ENCODE measurements around the gene RFX3. TPM values are rescaled to one million over a fixed set of nuclear protein-coding genes. Genes with fewer than 3 reads are reported as not detected.

Gene RFX3
- total RNA-seq, 1 donor from 2014 or later: 2.8 TPM

DNA sequence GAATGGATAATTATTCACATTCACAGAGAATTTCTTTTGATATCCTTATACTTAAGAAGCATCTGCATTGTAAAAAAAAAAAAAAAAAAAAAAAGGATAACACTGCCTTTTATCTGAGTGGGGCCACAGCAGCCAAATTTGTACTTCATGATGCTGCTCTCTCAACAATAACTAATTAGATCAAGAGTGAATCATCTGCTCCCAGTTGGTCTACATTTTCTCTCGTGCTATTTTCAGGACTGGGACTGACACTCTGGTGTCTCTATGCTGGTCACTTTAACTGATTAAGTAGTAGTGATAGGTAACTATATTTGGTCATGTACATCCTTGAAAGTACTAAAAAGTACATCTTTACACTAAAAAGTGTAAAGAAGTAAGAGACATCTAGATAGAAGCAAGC, 90.1 kb downstream of the RFX3 start:
- DNase-seq (ENCODE audit: low read depth, low spot score): no peak

GRCh38 chr9:3434594-3434993, 91.2 kb downstream of the RFX3 start:
- no peak for DNase-seq (ENCODE audit: low read depth, low spot score)

GRCh38 chr9:3433754-3434153, 92.0 kb downstream of the RFX3 start:
- DNase-seq (ENCODE audit: low read depth, low spot score): no peak

DNA sequence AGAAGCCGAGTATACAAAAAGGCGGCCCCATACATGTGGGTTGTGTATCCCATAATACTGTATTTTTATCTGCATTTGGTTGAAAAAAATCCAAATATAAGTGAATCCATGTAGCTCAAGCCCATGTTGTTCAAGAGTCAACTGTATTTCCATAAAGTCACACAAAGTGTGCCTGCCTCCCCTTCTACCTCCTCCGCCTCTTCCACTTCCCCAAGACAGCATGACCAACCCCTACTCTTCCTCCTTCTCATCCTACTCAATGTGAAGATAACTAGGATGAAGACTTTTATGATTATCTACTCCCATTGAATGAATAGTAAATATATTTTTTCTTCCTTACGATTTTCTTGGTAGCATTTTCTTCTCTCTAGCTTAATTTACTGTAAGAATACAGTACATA, 92.7 kb downstream of the RFX3 start:
- DNase-seq (ENCODE audit: low read depth, low spot score): no peak

DNA sequence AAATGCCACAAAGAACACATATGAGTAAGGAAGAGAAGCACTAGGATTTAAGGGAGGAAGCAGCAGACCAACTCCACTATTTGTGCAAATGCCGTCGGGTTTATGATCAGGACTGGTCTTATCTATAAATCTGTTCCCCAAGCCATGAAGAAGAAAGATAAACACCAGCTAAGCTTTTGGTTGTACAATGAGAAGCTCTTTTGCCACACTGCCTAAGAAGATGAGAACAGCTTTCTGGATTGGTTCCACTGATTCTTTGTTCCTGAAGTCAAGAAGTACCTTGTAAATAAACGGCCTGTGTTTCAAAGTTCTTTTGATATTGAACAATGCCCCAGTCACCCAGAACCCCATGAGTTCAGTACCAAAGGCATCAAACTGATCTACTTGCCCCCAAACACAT, 93.9 kb downstream of the RFX3 start:
- no peak for DNase-seq (ENCODE audit: low read depth, low spot score)

DNA sequence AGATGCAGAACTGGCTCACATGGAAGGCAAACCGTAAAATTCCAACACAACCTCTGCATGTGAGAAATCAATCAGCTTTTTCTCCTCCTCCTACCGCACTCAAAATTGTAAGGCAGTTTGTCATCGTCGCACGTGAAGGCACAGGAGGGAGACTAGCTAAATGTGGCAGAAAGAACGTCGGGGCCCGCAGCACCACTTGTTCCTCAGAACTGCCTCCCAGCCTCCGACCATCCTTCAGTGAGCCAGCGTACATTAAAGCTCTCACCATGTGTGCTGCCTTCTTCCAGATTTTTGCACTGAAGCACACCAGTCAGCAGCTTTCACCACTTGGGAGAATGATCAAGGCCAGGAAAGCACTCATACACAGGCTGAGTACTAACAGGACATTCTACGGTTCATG, 105.9 kb downstream of the RFX3 start:
- no peak for DNase-seq (ENCODE audit: low read depth, low spot score)

GRCh38 chr9:3415906-3416305, 109.9 kb downstream of the RFX3 start:
- no peak for DNase-seq (ENCODE audit: low read depth, low spot score)

DNA sequence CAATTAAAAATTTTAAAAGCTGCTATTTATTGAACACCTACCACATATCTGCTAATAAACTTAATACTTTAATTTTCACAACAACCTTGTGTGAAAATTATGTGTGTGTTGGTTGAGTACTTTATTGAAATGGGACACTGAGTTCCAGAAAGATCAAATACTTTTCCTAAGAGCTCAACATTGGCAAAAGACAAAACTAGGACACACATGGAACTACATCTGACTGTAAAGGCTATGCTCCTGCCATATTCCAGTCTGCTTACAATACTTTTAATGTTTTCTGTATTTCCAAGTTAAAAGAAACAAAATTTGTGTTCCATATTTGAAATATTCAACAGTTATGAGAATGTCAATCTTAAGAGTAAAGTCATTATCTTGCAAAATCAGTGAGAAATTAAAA, 111.8 kb downstream of the RFX3 start:
- DNase-seq (ENCODE audit: low read depth, low spot score): no peak

DNA sequence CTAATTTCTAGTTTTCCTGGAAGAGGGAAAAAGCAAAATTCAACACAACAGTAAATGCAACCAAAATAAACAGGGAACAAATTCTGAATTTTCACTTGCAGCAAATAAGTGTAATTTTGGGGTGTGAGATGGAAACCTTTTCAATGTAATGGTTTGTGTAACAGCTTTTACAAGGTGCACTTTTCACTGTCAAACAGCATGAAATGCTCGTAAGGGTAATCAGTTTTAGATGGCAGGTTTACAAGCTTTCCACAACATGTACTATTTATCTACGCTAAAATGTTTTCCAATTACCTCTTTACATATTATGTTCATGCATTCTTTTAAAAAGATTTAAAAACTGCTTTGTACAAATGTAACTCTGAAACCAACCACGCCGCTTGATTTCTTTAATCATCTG, 115.3 kb downstream of the RFX3 start:
- DNase-seq (ENCODE audit: low read depth, low spot score): no peak

- no peak for DNase-seq (ENCODE audit: low read depth, low spot score)
Measured at GRCh38 chr9:3409453-3409852, 116.3 kb downstream of the RFX3 start.

GRCh38 chr9:3403315-3403714, 122.5 kb downstream of the RFX3 start:
- no peak for DNase-seq (ENCODE audit: low read depth, low spot score)

DNA sequence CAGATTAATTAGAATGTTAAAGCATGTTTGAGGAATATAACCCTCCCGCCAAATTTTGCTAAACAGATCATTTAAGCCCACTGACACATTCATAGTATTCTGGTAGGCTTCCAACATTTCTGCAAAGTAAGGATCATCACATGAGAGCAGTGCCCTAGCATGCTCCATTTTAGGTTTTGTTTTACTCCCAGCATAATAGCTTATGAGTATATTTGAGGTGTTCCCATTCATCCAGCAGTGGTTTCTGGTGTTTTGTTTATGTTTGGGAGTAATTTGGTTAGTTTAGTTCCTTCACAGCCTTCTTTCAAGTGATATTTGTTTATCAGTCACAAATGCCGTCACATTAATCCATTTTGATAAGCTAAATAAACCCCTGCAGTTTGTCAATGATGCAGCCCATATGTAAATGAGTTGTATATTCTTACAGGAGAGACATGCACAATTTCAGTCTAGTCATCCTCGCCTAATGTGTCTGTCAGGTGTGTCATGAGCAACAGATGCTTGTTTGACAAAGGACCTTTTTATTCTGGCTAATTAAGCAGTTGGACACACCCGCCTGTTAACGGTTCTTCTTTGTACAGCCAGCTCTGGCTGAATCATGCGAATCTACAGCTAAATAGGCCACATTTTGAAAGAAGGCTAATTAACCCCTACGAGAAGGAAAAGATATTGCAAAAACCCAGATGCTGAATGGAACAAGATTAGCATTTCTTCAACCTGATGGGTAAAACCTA, 124.4 kb downstream of the RFX3 start:
- DNase-seq (ENCODE audit: low read depth, low spot score): no peak

GRCh38 chr9:3398232-3398648, 127.6 kb downstream of the RFX3 start:
- DNase-seq (ENCODE audit: low read depth, low spot score): no peak

- no peak for DNase-seq (ENCODE audit: low read depth, low spot score)
Measured at GRCh38 chr9:3397766-3398165, 128.0 kb downstream of the RFX3 start.

GRCh38 chr9:3391414-3391813, 134.4 kb downstream of the RFX3 start:
- no peak for DNase-seq (ENCODE audit: low read depth, low spot score)

DNA sequence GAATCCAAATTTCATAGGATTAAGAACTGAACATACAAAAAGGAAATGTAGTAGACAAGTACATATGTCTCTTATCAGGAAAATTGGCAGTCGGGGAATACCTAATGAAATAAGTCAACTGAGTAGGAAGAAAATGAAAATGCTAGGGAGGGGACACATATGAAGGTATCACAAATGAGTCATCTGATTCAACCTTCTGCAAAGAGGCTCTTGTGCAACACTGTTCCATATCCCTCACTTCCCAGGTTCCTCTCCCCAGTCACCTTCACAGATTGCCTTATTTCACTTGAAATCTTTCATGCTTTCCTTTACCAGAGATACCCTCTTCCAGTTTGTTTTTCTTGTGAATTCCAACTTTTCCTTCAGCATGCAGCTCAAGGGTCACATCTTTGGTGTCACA, 139.0 kb downstream of the RFX3 start:
- no peak for DNase-seq (ENCODE audit: low read depth, low spot score)

GRCh38 chr9:3385871-3386270, 139.9 kb downstream of the RFX3 start:
- DNase-seq (ENCODE audit: low read depth, low spot score): no peak

DNA sequence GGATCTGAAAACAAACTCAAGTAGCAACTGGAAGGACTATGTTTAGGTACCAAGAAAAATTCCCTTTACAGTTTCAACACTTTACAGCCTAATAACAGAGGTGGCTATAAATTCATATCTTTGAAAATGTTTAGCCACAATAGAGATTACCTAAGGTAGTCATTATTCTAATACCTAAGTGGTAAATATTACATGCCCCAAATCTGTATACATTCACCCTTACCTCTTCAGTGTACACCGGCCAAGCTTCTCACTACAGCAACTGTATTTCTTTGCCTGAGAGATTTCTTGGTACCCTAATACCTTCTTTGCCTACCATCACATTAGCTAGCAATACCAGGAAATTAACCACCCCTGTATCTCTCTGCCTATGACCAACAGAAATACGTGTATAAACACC, 154.0 kb downstream of the RFX3 start:
- DNase-seq (ENCODE audit: low read depth, low spot score): no peak

DNA sequence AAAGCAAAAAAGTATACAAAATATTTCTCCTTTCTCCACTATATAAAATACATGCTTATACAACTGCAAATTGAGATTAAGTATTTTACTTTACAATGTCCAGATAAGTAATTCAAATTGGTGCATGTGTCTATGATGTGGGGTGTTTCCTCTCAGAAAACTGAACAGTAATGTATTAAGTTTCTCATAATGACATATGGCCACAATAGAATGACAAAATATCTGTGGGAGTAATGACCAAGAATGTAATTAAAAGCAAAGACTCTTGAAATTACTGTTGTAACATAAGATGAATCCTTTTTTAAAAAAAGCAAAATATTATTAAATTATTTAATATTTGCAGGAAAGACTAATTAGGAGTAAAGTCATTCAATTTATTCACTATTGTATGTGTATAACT, 155.1 kb downstream of the RFX3 start:
- no peak for DNase-seq (ENCODE audit: low read depth, low spot score)

GRCh38 chr9:3367185-3367584, 158.6 kb downstream of the RFX3 start:
- DNase-seq (ENCODE audit: low read depth, low spot score): no peak

GRCh38 chr9:3361689-3362392, 164.0 kb downstream of the RFX3 start:
- no peak for DNase-seq (ENCODE audit: low read depth, low spot score)

DNA sequence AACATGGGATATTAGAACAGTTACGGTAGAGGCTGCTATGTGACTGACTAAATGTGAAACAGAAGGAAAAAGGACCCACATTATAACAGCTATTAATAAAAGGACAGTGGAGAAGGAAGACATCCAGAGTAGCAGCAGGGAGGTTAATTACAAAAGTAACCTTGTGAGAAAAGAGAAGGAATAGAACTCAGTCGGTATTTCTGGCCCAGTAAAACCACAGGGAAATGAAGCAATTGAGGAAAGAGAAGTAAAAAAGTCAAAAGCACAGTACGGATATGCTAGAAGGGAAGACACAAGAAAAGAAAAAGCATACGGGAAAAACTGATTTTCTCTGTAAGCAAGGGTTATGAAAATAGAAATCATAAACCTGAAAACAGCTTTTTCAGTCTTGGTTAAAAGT, 164.7 kb downstream of the RFX3 start:
- DNase-seq (ENCODE audit: low read depth, low spot score): no peak

DNA sequence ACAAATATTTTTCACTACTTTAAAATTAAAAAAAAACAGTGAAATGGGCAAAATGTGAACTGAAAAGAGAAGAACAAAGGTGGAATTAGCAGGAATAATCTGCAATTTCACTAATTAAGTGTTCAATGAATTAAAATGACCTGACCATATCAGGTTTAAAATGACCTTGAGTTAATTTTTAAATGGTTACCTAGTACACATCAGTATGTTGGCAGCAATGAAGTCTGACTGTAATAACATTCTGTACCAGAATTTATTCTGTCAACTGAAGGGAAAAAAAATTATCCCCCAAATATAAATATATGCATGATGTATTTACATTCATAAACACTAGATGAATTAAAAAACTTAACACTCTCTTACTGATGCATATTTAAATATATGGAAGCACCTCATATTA, 165.6 kb downstream of the RFX3 start:
- DNase-seq (ENCODE audit: low read depth, low spot score): no peak

Measured in pulmonary artery endothelial cell (primary cell).